NCI-H446 treated with DMSO at 0.1 percent for 48 hours (cell line): Measurements from ENCODE around the gene TCERG1L.

ENCODE experiments used
- DNase-seq: peaks from one replicate; lab custom pipeline; 2025; lab: John Stamatoyannopoulos, UW

The TCERG1L gene

GRCh38 chr10:131226446-131227162 is 84.9 kb downstream of the TCERG1L start:
- no peak for DNase-seq

DNA sequence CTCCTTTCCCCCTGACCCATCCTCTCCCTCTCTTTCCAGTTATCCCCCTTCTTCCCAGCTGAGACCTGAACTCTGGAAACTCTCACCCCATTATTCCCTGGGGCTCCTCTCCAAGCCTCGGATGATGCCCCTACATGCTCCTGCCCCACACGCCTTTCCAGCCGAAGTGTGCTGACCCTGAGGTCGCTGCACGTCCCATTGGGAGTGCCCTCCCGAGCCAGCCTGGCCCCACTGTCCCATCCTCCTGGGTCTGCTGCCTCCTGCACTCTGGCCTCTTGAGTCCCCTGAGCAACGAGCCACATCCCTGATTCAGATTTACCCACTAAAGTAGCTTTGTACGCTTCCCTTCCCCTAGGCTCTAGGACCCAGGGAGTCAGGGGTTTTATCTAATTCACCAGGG is 87.4 kb downstream of the TCERG1L start:
- DNase-seq = no peak

- DNase-seq = no peak
Measured at GRCh38 chr10:131223422-131223821, 88.1 kb downstream of the TCERG1L start.

DNA sequence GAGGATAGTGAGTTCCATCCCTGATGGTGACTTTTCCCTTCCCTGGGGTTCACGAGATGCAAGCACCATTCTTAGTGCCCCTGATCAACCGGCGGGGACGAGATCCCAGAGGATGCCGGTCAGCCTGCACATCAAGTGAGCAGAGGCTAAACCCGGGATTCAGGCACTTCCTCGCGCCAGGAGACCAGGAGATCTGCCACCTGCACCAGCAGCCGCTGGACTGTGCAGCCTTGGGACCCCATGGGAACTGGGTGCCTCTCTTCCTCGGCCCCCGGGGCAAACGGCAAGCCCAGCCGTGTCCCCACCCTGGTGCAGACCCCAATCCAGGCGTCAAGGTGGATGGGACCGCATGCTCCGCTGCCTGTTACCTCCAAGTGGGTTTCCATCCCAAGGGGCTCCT is 88.5 kb downstream of the TCERG1L start:
- DNase-seq = no peak

DNA sequence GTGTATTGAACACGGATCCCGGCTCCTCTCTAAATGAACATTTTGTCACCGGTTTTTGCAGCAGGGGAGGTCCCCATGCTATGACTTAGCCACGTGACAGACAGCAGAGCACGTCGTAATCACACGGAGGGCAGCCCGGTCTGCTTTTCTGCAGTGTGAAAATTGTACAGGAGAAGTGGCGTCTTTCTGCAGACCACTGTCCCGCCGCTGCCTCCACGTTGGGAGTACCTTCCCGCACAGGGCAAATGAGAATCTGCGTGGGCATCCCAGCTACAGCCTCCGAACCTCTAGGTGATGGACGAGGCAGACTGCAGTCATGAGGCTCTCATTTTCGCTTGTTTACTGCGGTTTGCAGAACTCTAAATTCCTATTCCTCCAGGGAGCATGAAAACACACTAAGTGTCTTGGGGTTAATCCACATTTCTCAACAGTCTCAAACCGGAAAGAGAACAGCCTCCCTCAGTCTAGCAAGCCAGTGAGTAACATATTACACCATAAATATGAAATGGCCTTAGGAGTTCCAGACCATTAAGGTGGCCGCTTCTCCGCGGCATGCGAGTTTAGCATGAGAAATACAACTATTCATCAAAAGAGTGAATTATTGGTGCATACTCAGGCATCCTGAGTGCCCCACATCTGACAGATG is 89.8 kb downstream of the TCERG1L start:
- DNase-seq = no peak

DNA sequence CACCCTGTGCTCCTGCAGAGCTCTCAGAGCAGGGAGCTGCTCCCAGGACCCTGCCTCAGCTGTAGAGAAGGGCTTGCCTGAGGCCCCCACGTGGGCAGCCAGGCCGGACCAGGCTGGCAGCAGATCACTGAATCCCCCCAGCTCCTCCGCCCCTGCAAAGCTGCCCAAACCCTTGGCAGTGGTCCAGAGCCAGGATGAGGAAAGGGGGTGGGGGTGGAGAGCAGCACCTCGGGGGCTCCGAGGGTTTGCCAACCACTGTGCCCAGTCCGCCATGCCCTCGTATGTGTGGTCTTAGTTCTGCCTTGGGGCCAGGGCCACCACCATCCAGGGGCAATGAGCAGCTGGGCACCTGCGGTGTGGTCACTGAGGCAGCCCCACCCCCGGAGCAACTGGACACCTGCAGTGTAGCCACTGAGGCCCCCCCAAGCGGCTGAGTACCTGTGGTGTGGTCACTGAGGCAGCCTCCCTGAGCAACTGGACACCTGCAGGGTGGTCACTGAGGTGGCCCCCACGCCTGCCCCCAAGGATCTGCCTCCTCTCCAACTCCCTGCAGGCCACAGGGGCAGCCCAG is 90.8 kb downstream of the TCERG1L start:
- no peak for DNase-seq

GRCh38 chr10:131219955-131220489 is 91.5 kb downstream of the TCERG1L start:
- DNase-seq = no peak

GRCh38 chr10:131219584-131219886 is 92.0 kb downstream of the TCERG1L start:
- DNase-seq = no peak

GRCh38 chr10:131218811-131219583 is 92.5 kb downstream of the TCERG1L start:
- DNase-seq = no peak

GRCh38 chr10:131216681-131217230 is 94.8 kb downstream of the TCERG1L start:
- no peak for DNase-seq

GRCh38 chr10:131215776-131216175 is 95.7 kb downstream of the TCERG1L start:
- no peak for DNase-seq

DNA sequence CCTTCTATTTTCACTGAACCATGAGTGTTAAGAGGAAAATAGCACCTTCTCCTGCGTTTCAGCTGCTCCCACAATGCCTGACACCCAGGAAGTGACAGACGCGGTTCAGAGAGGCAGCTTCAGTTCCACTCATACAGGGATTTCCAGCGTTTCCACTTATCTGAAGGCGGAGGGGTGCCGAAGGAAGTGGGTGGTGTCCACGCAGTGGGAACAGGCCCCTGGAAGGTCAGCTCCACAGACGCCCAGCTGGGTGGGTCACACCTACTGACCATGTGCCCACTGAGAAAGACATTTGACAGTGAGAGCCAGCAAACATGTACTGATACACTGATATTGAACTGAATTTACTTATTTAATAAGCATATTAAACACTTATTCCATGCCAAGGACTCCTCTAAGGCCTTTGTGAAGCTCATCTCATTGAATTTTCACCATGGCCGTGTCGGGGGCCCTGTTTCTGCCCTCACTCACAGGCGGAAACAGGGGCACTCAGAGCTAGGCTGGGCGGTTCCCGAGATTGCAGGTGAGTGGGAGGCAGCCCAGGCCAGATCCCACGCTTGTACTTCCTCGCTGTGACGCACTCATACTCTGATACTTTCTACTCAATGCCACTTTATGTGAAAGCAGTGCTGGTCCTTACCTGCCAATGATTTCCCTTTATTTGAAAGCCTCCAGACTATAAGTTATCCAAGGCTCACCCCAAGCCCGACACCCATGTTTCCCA is 96.8 kb downstream of the TCERG1L start:
- DNase-seq = no peak

DNA sequence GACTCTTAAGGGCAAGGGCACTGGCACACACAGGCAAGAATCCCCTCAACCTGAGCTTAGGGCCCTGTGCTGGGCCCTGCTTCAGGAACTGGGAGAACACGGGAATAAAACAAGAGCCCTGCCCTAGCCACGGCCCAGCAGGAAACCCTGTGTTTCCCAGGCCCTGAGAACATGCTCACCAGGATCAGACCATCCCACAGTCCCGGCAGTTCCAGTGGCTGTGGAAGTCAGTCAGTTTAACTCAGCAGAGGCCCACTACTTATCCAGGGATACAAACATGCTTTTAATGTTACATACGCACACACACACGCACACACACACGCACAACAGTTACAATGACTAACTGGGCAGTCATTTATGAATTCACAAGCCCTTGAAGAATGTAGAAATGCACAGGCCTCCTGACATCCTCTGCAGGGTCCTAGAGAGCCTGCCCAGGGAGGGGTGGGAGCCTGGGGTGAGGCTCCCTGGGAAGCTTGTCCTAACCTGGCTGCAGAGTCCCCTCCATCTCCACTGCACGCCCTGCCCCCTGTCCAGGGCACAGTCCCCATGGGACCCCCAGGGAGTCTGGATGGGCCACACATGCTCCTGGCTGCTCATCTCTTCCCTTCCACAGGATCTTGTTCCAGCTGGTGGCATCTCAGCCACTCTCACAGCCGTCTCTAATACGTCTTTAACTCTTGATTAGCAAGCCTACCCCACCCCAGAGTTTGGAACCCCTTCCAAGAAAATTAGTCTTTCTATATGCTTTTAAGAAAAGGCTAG is 97.6 kb downstream of the TCERG1L start:
- no peak for DNase-seq

GRCh38 chr10:131212763-131213325 is 98.7 kb downstream of the TCERG1L start:
- DNase-seq = no peak

GRCh38 chr10:131211965-131212619 is 99.4 kb downstream of the TCERG1L start:
- DNase-seq = no peak

GRCh38 chr10:131211559-131211958 is 100.0 kb downstream of the TCERG1L start:
- DNase-seq = no peak

DNA sequence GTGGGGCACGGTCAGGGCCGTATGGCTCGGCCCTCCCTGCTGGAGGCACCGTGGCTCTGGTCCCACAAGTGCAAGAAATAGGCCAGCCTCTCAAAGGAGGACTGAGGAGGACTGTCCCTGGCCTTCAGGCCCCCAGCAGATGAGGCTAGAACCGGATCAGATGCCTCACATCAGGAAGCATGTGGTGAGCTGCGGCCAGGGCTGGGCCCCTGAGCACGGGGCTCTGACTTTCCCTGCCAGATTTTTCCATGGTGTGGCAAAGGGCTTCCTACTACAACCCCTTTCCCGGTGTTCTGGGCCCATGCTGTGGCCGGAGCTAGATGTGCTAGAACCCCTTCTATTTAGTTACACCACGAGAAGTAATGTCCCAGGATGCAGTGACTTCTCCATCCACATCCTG is 100.4 kb downstream of the TCERG1L start:
- no peak for DNase-seq

GRCh38 chr10:131210181-131210580 is 101.3 kb downstream of the TCERG1L start:
- DNase-seq = no peak

DNA sequence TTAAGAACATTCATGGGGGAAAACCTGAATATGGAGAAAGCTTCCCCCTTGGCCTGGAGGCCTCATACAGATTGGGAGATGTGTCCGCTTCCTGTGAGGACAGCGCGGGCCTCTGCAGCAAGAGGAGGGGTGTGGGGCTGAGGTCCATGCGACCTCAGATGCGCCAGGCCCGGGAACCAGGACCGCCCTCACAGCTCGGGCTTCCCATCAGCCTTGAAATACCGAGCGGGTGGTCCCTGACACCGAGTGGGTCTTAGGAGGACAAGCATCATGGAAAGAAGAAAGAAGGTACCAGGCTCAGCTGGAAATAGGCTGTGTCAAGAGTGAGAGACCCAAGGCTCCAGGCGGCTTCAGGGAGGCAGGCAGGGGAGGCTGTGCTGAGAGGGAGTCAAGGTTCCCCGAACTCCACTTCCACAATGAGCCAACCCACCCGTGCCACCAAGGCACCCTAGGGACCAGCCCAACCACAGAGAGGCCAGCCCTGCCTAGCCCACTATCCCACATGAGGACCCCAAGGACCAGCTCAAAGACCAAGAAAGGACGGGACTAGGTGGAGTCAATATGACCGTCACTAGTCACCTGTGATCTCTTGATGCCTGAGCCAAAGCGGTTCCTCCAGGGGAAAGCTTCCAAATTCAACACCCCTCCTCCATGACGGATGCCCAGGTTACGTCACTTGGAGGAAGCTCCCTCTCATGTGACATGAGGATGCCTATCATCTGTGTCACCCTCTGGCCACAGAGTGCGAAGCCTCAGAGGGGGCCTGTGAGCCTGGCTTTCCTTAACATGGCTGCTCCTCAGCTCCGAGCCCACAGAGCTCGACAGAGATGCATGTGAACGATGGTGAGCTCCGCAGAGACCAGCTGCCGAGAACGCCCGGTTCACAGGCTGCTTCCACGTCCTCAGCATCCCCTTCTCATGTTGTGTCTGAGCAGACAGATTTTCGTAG is 103.7 kb downstream of the TCERG1L start:
- no peak for DNase-seq
